SW480 (cell line): Measurements from ENCODE around the gene CTNNA2.
"Not testable (repeated sequence)": the region's sequence is repeated elsewhere in the genome, so short reads cannot be mapped to it uniquely, and the experiment has no call there.

Experiments used
- DNase-seq: peaks from one replicate; pipeline ENCODE4 v3.0.0-alpha.2; 2016; ENCODE audit warnings: low spot score

CTNNA2 gene

GRCh38 chr2:80032684-80033083, 519.8 kb downstream of the CTNNA2 start:
- DNase-seq = not testable (repeated sequence)

- DNase-seq = no peak
Measured at GRCh38 chr2:80035749-80036285, 523.0 kb downstream of the CTNNA2 start.

- DNase-seq = no peak
Measured at GRCh38 chr2:80037310-80037709, 524.5 kb downstream of the CTNNA2 start.

- DNase-seq = no peak
Measured at GRCh38 chr2:80040226-80040625, 527.4 kb downstream of the CTNNA2 start.

- no peak for DNase-seq
Measured at GRCh38 chr2:80042635-80043034, 529.8 kb downstream of the CTNNA2 start.

- DNase-seq = no peak
Measured at GRCh38 chr2:80048296-80048695, 535.4 kb downstream of the CTNNA2 start.

- no peak for DNase-seq
Measured at GRCh38 chr2:80050246-80050645, 537.4 kb downstream of the CTNNA2 start.

- no peak for DNase-seq
Measured at GRCh38 chr2:80053522-80054345, 540.9 kb downstream of the CTNNA2 start.

- no peak for DNase-seq
Measured at GRCh38 chr2:80054346-80054675, 541.5 kb downstream of the CTNNA2 start.

GRCh38 chr2:80057956-80058355, 545.1 kb downstream of the CTNNA2 start:
- DNase-seq = no peak

- DNase-seq = no peak
Measured at GRCh38 chr2:80058562-80058961, 545.7 kb downstream of the CTNNA2 start.

- DNase-seq = no peak
Measured at GRCh38 chr2:80059447-80059846, 546.6 kb downstream of the CTNNA2 start.

- no peak for DNase-seq
Measured at GRCh38 chr2:80061881-80062280, 549.0 kb downstream of the CTNNA2 start.

GRCh38 chr2:80062298-80062697, 549.4 kb downstream of the CTNNA2 start:
- DNase-seq = no peak

GRCh38 chr2:80068038-80068731, 555.3 kb downstream of the CTNNA2 start:
- no peak for DNase-seq

- DNase-seq = no peak
Measured at GRCh38 chr2:80070587-80070986, 557.7 kb downstream of the CTNNA2 start.

GRCh38 chr2:80071941-80072340, 559.1 kb downstream of the CTNNA2 start:
- no peak for DNase-seq

- DNase-seq = peak; percentile 62
Measured at GRCh38 chr2:80073134-80073561, 560.3 kb downstream of the CTNNA2 start.

GRCh38 chr2:80074321-80075070, 561.6 kb downstream of the CTNNA2 start:
- no peak for DNase-seq

- no peak for DNase-seq
Measured at GRCh38 chr2:80075719-80076118, 562.9 kb downstream of the CTNNA2 start.

GRCh38 chr2:80078290-80079036, 565.6 kb downstream of the CTNNA2 start:
- DNase-seq = no peak

- no peak for DNase-seq
Measured at GRCh38 chr2:80080957-80081356, 568.1 kb downstream of the CTNNA2 start.
